Activated T-cell treated with anti-CD3 and anti-CD28 coated beads, Interleukin-2, amount 50 U/mL, for 24 hours (primary cell): Measurements from ENCODE around the gene MARCHF3.
A peak's percentile ranks its signal among the peaks of the same experiment; 100 is the strongest.

Experiments used
- DNase-seq: peaks from one replicate; pipeline ENCODE4 v3.0.0-alpha.2; 2020
- H3K27ac Mint-ChIP-seq: 2 replicates; pipeline ENCODE4 v1.8.0; 2020; ENCODE audit warnings: mild to moderate bottlenecking, mixed read lengths
- H3K27me3 Mint-ChIP-seq: 2 replicates; pipeline ENCODE4 v1.8.0; 2020; ENCODE audit warnings: mixed read lengths
- H3K36me3 Mint-ChIP-seq: 2 replicates; pipeline ENCODE4 v1.8.0; 2020; ENCODE audit warnings: low read depth, mixed read lengths
- H3K4me1 Mint-ChIP-seq: 2 replicates; pipeline ENCODE4 v1.8.0; 2020; ENCODE audit warnings: low read depth, mixed read lengths
- H3K4me3 Mint-ChIP-seq: 2 replicates; pipeline ENCODE4 v1.8.0; 2020; ENCODE audit warnings: mild to moderate bottlenecking, moderate library complexity, mixed read lengths
- H3K9me3 Mint-ChIP-seq: 2 replicates; pipeline ENCODE4 v1.8.0; 2020; ENCODE audit warnings: mixed read lengths

MARCHF3 gene

GRCh38 chr5:126994485-126994884 is 35.9 kb downstream of the MARCHF3 start:
- Mint-ChIP-seq H3K9me3 (no peaks in the 10 kb centered on the region), H3K4me1 (peaks cover 17% of the 10 kb centered on the region), H3K27ac (no peak overlapping the region), H3K36me3 (no peaks in the 10 kb centered on the region), H3K27me3 (no peaks in the 10 kb centered on the region), H3K4me3 (no peak overlapping the region)
- DNase-seq, result no peak

DNA sequence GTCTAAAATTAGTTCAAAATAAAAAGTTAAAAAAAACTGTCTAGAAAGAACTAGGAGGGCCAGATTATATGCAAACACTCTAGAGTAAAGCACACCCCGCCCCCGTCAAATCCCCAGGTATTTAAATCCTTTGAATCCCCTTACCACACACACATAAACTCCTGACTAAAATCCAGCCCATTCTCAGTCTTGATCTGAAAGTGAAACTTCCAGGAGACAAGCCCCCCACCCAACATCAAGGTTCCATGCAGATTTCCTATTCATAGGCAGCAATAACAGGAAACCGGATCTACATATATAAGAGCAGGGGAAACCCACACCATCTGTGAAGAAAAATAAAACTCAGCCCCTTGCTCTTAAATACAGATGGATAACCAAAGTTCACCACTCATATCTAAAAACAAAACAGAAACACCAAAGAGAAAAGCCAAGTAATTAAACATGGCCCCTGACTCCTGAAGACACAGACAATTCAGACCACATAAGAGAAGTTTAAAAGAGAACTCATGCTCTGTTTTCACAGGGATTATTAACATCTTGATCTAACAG is 42.3 kb downstream of the MARCHF3 start:
- peak overlapping the region; percentile 50 for H3K4me3 Mint-ChIP-seq
- DNase-seq, result no peak
- H3K27me3 Mint-ChIP-seq, result no peaks in the 10 kb centered on the region
- peak overlapping the region; percentile 92 for H3K27ac Mint-ChIP-seq
- H3K36me3 Mint-ChIP-seq, result no peaks in the 10 kb centered on the region
- H3K4me1 Mint-ChIP-seq, result peaks cover 40% of the 10 kb centered on the region
- H3K9me3 Mint-ChIP-seq, result no peaks in the 10 kb centered on the region

DNA sequence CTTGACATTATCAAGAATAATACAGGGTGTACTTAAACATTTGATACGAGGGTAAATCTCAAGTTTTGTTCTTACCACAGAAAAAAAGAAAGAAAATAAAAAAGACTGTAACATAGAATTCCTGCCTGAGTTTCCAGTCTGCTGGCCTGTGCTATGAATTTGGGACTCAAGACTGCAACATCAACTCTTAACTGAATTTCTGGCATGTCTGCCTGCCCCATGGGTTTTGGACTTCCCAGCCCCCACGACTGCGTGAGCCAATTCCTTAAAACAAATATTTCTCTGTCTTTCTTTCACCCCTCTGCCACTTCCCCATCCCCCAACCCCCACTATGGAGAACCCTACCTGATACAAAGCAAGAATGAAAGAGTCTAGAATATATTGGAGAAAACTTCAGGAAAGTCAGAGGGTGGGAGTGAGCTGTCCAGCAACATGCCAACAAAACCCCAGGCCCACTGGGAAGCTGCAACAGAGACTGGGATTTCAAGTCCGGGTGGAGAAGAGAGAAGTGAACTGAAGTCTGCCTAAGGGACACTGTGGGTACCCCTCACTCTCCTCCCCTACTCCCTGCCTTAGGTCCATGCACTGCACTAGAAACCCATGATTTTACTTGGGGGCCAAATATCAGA is 43.0 kb downstream of the MARCHF3 start:
- peaks cover 43% of the 10 kb centered on the region for H3K4me1 Mint-ChIP-seq

GRCh38 chr5:126984632-126985031 is 45.7 kb downstream of the MARCHF3 start:
- H3K36me3 Mint-ChIP-seq, result no peaks in the 10 kb centered on the region
- H3K27me3 Mint-ChIP-seq, result no peaks in the 10 kb centered on the region
- DNase-seq, result no peak
- H3K9me3 Mint-ChIP-seq, result no peaks in the 10 kb centered on the region
- H3K4me1 Mint-ChIP-seq, result peaks cover 40% of the 10 kb centered on the region
- H3K4me3 Mint-ChIP-seq, result no peak overlapping the region
- H3K27ac Mint-ChIP-seq, result no peak overlapping the region

More for the DNA sequence above, 43.0 kb downstream of the MARCHF3 start:
- Mint-ChIP-seq H3K27me3 (no peaks in the 10 kb centered on the region), H3K27ac (peak overlapping the region; percentile 92), H3K9me3 (no peaks in the 10 kb centered on the region), H3K4me3 (peak overlapping the region; percentile 50), H3K36me3 (no peaks in the 10 kb centered on the region)
- no peak for DNase-seq

GRCh38 chr5:126983874-126984266 is 46.5 kb downstream of the MARCHF3 start:
- Mint-ChIP-seq H3K27ac (no peak overlapping the region), H3K4me1 (peaks cover 35% of the 10 kb centered on the region), H3K36me3 (no peaks in the 10 kb centered on the region), H3K9me3 (no peaks in the 10 kb centered on the region), H3K4me3 (no peak overlapping the region), H3K27me3 (no peaks in the 10 kb centered on the region)
- no peak for DNase-seq

DNA sequence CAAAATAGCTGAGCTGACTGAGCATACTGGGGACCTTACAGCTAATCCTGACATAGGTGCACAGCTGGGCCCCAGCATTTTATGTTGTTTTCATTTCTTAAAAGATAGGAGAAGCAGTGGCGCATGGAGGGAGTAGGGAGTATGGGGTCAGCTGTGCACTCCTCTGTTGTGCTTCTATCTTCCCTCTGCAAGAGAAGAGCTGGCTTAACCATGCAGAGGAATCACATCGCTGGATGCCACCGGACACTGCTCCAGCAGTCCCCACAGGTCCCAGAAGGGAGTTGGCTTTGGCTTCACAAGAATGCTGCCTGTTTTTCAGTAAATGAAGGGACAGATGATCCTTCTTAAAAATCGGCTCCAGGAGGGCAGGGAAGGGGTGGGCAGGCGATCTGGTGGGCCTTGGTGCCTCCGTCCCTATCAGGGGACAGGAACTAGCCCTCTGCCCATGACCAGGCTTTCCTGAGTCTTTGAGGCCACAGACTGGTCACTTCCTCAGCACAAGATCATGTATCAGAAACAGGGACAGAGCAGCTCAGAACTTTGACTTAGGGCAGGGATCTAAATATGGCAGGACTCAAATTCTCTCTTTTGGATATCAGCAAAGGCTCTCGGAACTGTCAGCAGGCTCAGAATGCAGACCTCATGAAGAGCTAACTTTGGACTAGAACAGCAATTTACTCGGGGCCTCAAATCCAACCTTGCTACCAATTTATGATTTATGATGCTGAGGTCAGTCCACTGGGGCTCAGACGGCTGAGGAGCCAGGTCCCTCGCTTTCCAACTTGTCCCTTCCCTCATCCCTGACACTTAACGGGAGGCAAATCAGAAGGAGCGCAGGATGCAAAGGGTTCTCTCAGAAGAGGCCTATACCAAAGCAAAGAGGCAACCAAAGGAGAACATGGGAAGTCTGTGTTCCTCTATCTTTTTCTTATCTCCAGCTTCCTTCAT is 47.2 kb downstream of the MARCHF3 start:
- Mint-ChIP-seq H3K4me1 (peaks cover 31% of the 10 kb centered on the region), H3K27ac (no peak overlapping the region), H3K9me3 (no peaks in the 10 kb centered on the region)

GRCh38 chr5:126982202-126982601 is 48.2 kb downstream of the MARCHF3 start:
- peaks cover 21% of the 10 kb centered on the region for H3K4me1 Mint-ChIP-seq

More for the DNA sequence above, 47.2 kb downstream of the MARCHF3 start:
- no peak for DNase-seq
- no peaks in the 10 kb centered on the region for H3K27me3 Mint-ChIP-seq
- H3K4me3 Mint-ChIP-seq, result no peak overlapping the region
- H3K36me3 Mint-ChIP-seq, result no peaks in the 10 kb centered on the region

DNA sequence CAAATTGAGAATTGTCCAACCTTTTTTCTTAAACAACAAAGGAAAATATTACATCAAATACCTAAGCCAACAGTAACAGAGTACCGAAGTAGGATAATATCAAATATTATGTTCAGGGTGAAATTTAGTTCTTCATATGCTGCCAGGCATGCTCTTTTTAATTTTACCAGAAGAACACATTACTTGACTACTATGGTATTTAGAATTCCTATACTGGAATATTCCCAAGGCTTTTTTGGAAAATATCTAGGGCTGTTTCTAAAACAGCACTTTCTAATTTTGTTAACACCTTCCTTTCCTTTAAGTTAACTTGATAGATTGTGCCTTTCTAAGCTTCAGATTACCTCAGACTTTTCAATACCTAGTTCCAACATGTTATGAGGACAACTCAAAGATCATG is 48.7 kb downstream of the MARCHF3 start:
- H3K4me3 Mint-ChIP-seq, result no peak overlapping the region
- no peaks in the 10 kb centered on the region for H3K9me3 Mint-ChIP-seq
- no peak overlapping the region for H3K27ac Mint-ChIP-seq
- no peak for DNase-seq
- no peaks in the 10 kb centered on the region for H3K27me3 Mint-ChIP-seq
- H3K4me1 Mint-ChIP-seq, result peaks cover 16% of the 10 kb centered on the region
- H3K36me3 Mint-ChIP-seq, result no peaks in the 10 kb centered on the region

More at GRCh38 chr5:126982202-126982601, 48.2 kb downstream of the MARCHF3 start:
- H3K36me3 Mint-ChIP-seq, result no peaks in the 10 kb centered on the region
- no peak overlapping the region for H3K4me3 Mint-ChIP-seq
- no peak for DNase-seq
- H3K27me3 Mint-ChIP-seq, result no peaks in the 10 kb centered on the region
- H3K9me3 Mint-ChIP-seq, result no peaks in the 10 kb centered on the region
- H3K27ac Mint-ChIP-seq, result no peak overlapping the region

DNA sequence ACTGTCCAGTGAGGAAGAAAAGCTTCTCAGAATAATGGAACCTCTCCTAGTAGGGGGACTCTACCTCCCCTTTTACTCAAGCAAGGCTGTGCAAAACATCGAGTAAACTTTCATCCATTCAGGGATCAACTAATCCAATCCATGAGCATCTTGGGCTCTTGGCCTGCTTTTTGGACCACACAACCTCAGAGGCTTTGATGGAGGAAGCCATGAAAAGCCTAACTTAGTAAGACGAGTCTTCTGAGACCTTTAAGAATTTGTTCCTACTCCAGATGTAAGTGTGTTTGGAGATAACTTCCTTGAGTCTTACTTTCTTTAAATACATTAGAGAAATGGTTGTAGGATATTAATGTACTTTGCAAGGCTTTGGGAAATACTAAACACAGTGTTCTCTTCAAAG is 49.1 kb downstream of the MARCHF3 start:
- Mint-ChIP-seq H3K27me3 (no peaks in the 10 kb centered on the region), H3K4me3 (no peak overlapping the region), H3K9me3 (no peaks in the 10 kb centered on the region), H3K27ac (no peak overlapping the region), H3K36me3 (no peaks in the 10 kb centered on the region), H3K4me1 (peaks cover 13% of the 10 kb centered on the region)
- DNase-seq, result no peak

GRCh38 chr5:126978258-126978657 is 52.1 kb downstream of the MARCHF3 start:
- no peak for DNase-seq
- H3K4me3 Mint-ChIP-seq, result no peak overlapping the region
- no peaks in the 10 kb centered on the region for H3K9me3 Mint-ChIP-seq
- no peaks in the 10 kb centered on the region for H3K27me3 Mint-ChIP-seq
- H3K4me1 Mint-ChIP-seq, result peaks cover 9% of the 10 kb centered on the region
- no peak overlapping the region for H3K27ac Mint-ChIP-seq
- no peaks in the 10 kb centered on the region for H3K36me3 Mint-ChIP-seq

DNA sequence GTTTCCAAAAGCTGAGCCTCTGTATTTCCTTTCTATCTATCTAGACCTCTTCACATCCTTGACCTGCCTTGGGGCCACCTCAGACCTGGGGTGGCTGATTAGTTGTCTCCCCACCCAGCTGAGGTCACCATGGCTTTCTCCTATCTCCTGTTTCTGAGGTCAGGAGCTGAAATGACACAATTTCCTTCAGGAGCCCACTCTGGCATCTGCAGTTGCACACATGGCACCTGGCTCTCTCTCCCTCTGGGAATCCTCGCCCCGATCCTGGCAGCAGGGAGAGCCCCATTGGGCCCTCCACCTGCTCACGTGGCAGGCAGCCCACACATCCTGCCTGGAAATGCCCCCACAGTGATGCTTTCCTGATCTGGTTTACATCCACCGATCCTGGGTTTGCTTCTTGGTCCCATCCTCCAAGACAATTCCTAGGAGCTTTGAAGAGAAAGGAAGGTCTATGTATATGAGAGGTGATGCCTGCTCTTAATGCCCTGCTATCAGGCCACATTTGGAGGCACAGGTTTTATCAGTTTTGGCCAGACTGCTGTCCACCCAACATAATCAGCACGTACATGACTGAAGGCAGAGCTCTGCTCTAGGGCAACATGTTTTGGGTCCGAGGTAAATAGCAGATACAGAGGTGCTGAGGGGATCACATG is 53.7 kb downstream of the MARCHF3 start:
- Mint-ChIP-seq H3K4me1 (peaks cover 21% of the 10 kb centered on the region), H3K36me3 (no peaks in the 10 kb centered on the region), H3K27ac (no peak overlapping the region), H3K4me3 (no peak overlapping the region), H3K9me3 (no peaks in the 10 kb centered on the region), H3K27me3 (no peaks in the 10 kb centered on the region)
- no peak for DNase-seq

GRCh38 chr5:126975796-126976195 is 54.6 kb downstream of the MARCHF3 start:
- Mint-ChIP-seq H3K27ac (no peak overlapping the region), H3K27me3 (no peaks in the 10 kb centered on the region), H3K4me3 (no peak overlapping the region), H3K4me1 (peaks cover 26% of the 10 kb centered on the region), H3K9me3 (no peaks in the 10 kb centered on the region), H3K36me3 (no peaks in the 10 kb centered on the region)
- DNase-seq, result no peak

DNA sequence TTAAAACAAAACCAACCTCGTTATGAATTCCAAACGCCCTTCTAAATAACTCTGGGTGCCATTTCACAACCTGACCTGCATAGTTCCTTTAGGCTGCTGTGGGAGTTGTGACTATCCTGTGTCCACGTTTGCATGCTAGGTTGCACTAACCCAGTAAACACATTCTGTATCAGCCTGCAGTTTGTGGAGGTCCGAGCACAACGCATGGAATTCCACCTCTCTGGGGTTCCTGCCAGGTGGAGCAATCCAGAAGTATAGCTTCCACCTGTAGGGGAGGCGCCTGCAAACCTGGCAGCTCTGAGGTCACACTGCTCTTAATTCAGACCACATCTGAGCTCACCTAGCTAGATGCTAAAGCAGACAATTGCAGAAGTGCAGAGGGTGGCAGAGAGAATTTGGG is 57.2 kb downstream of the MARCHF3 start:
- H3K4me3 Mint-ChIP-seq, result no peak overlapping the region
- H3K27ac Mint-ChIP-seq, result peak overlapping the region; percentile 90
- H3K27me3 Mint-ChIP-seq, result no peaks in the 10 kb centered on the region
- H3K36me3 Mint-ChIP-seq, result no peaks in the 10 kb centered on the region
- peaks cover 23% of the 10 kb centered on the region for H3K4me1 Mint-ChIP-seq
- no peak for DNase-seq
- no peaks in the 10 kb centered on the region for H3K9me3 Mint-ChIP-seq

GRCh38 chr5:126972062-126972895 is 58.1 kb downstream of the MARCHF3 start:
- peaks cover 23% of the 10 kb centered on the region for H3K4me1 Mint-ChIP-seq
- H3K27me3 Mint-ChIP-seq, result no peaks in the 10 kb centered on the region
- peak; percentile 43 for DNase-seq
- peak overlapping the region; percentile 90 for H3K27ac Mint-ChIP-seq
- peak overlapping the region; percentile 49 for H3K4me3 Mint-ChIP-seq
- no peaks in the 10 kb centered on the region for H3K9me3 Mint-ChIP-seq
- H3K36me3 Mint-ChIP-seq, result no peaks in the 10 kb centered on the region
